ENCODE measurements around the gene SLC10A7. TPM values are rescaled to one million over a fixed set of nuclear protein-coding genes. Genes with fewer than 3 reads are reported as not detected.

Gene SLC10A7
- total and polyA plus RNA-seq, 2 of the 8 experiments (the other 6 are each of a cell fraction or from before 2014, with no cell fraction given) = 2.5 to 2.9 TPM

GRCh38 chr4:146548443-146548842 is 26.7 kb upstream of the SLC10A7 start (continued):
- TF ChIP-seq MAFK (IDR thresholded peaks at IDR 0.05; ENCODE audit: low read depth, low read length) (no peak), SIX5 (IDR thresholded peaks at IDR 0.05; ENCODE audit: low read depth, low read length) (no peak), RXRA (IDR thresholded peaks at IDR 0.05; ENCODE audit: insufficient read depth, low read depth, low read length) (no peak), POLR2A (IDR thresholded peaks at IDR 0.05; ENCODE audit: control extremely low read depth in 1 of 2, low read depth in 2 of 2, low read length in 2 of 2) (no peak)
